GM12878 (cell line): ENCODE measurements around the gene TMED10. TPM values are rescaled to one million over a fixed set of nuclear protein-coding genes. Genes with fewer than 3 reads are reported as not detected.
A peak's percentile ranks its signal among the peaks of the same experiment; 100 is the strongest.

Experiments used
- ATF3 ChIP-seq: IDR thresholded peaks from 2 replicates; pipeline ENCODE4 v1.6.1; 2011; ENCODE audit warnings: low read depth, mild to moderate bottlenecking, low read length, moderate library complexity, borderline replicate concordance; ENCODE audit errors: extremely low read depth
- BACH1 ChIP-seq: fragments of 450-650 bp; IDR thresholded peaks from 2 replicates; pipeline ENCODE4 v1.6.1; 2017; ENCODE audit warnings: mild to moderate bottlenecking, borderline replicate concordance
- BCL3 ChIP-seq: IDR thresholded peaks from 2 replicates; pipeline ENCODE4 v1.6.1; 2011; ENCODE audit warnings: borderline replicate concordance, low read depth, mild to moderate bottlenecking, moderate library complexity, low read length; ENCODE audit not compliant: insufficient read depth, poor library complexity, severe bottlenecking
- CHD4 ChIP-seq: fragments of 200-600 bp; sonication (generic); IDR thresholded peaks from 2 replicates; pipeline ENCODE4 v1.6.1; 2016; ENCODE audit warnings: mild to moderate bottlenecking
- DPF2 ChIP-seq: fragments of 450-650 bp; IDR thresholded peaks from 2 replicates; pipeline ENCODE4 v1.6.1; 2017; ENCODE audit warnings: mild to moderate bottlenecking
- E2F8 ChIP-seq: fragments of 450-650 bp; IDR thresholded peaks from 2 replicates; pipeline ENCODE4 v1.6.1; 2018; ENCODE audit warnings: mild to moderate bottlenecking, low read depth, moderate library complexity; ENCODE audit not compliant: partially characterized antibody
- EGR1 ChIP-seq, 2 experiments: IDR thresholded peaks; 1 replicate in 1 of 2; 2 replicates in 1 of 2; pipeline ENCODE4 v1.6.1; 2011 to 2012; ENCODE audit warnings: low read depth in 2 of 2, low read length in 2 of 2, borderline replicate concordance in 1 of 2, mild to moderate bottlenecking in 1 of 2, moderate library complexity in 1 of 2
- IKZF2 ChIP-seq, 2 experiments: fragments of 450-650 bp; IDR thresholded peaks; 2 replicates each; pipeline ENCODE4 v1.6.1; 2017; ENCODE audit warnings: mild to moderate bottlenecking in 2 of 2, moderate library complexity in 2 of 2
- IRF3 ChIP-seq: fragments of 450-650 bp; IDR thresholded peaks from 2 replicates; pipeline ENCODE4 v1.6.1; 2014; ENCODE audit warnings: mild to moderate bottlenecking
- MEF2B ChIP-seq: fragments of 450-650 bp; IDR thresholded peaks from 2 replicates; pipeline ENCODE4 v1.6.1; 2018; ENCODE audit warnings: mild to moderate bottlenecking, moderate library complexity; ENCODE audit not compliant: partially characterized antibody, poor library complexity, severe bottlenecking
- MYC ChIP-seq: IDR thresholded peaks from 2 replicates; pipeline ENCODE4 v1.6.1; 2011; ENCODE audit warnings: mild to moderate bottlenecking, low read length, moderate library complexity, inconsistent platforms; ENCODE audit not compliant: insufficient read depth, insufficient replicate concordance, insufficient read length, severe bottlenecking
- PKNOX1 ChIP-seq: fragments of 450-650 bp; IDR thresholded peaks from 2 replicates; pipeline ENCODE4 v1.6.1; 2016; ENCODE audit warnings: mild to moderate bottlenecking
- POLR2A ChIP-seq: IDR thresholded peaks from 2 replicates; pipeline ENCODE4 v1.6.1; 2011; ENCODE audit warnings: low read depth, mild to moderate bottlenecking, low read length
- POU2F2 ChIP-seq: IDR thresholded peaks from 3 replicates; pipeline ENCODE4 v1.6.1; 2011; ENCODE audit warnings: low read depth, mild to moderate bottlenecking, low read length, borderline replicate concordance
- RAD21 ChIP-seq: IDR thresholded peaks from 2 replicates; pipeline ENCODE4 v1.6.1; 2011; ENCODE audit warnings: mild to moderate bottlenecking, low read depth, low read length, moderate library complexity; ENCODE audit not compliant: insufficient read depth
- SRF ChIP-seq, 2 experiments: IDR thresholded peaks; 2 replicates each; pipeline ENCODE4 v1.6.1; 2011; ENCODE audit warnings: low read depth in 2 of 2, low read length in 2 of 2, mild to moderate bottlenecking in 1 of 2, moderate library complexity in 1 of 2
- SUPT20H ChIP-seq: IDR thresholded peaks from 2 replicates; pipeline ENCODE4 v1.6.1; 2011; ENCODE audit warnings: low read depth, mild to moderate bottlenecking, low read length, moderate library complexity, borderline replicate concordance; ENCODE audit not compliant: control insufficient read depth
- TAF1 ChIP-seq: IDR thresholded peaks from 2 replicates; pipeline ENCODE4 v1.6.1; 2011; ENCODE audit warnings: mild to moderate bottlenecking, low read depth, low read length, borderline replicate concordance
- YBX1 ChIP-seq: fragments of 450-650 bp; IDR thresholded peaks from 2 replicates; pipeline ENCODE4 v1.6.1; 2016; ENCODE audit warnings: antibody characterized with exemption
- polyA plus RNA-seq, 11 experiments: library from polyadenylated mRNA; depleted of rRNA in 4 of 11; unstranded in 6 of 11; stranded (reverse) in 5 of 11; fragments of >200 nt; fragmentation: Nextera tagmentation in 4 of 11; fragmentation: Illumina TruSeq in 1 of 11; extraction: Ambion mirVana in 4 of 11; extraction: Trizol in 1 of 11; gene quantifications; 1 replicate in 1 of 11; 2 replicates in 10 of 11; pipeline versions ENCODE4 v1.2.1 to v1.2.3, GENCODE V29; 2011 to 2016; ENCODE audit warnings: inconsistent platforms in 2 of 11, missing spikeins in 2 of 11, low read depth in 1 of 11
- total RNA-seq, 4 experiments: library from RNA; depleted of rRNA in 3 of 4; stranded (reverse); fragments of >200 nt in 3 of 4; fragmentation: Illumina TruSeq in 1 of 4; extraction: Trizol in 1 of 4; gene quantifications; 2 replicates each; pipeline versions ENCODE4 v1.2.1 to v1.2.3, GENCODE V29; 2013 to 2021
- TF ChIP-seq, protein P1 (sequence below): fragments of 450-650 bp; conservative IDR thresholded peaks from 2 replicates; pipeline ENCODE4 v1.6.1; 2017; ENCODE audit warnings: mild to moderate bottlenecking, moderate library complexity

TMED10 gene
- total and polyA plus RNA-seq, 10 of the 15 experiments (the other 5 are each of a cell fraction or from before 2014, with no cell fraction given): 99.8 to 270 (median 180) TPM

GRCh38 chr14:75176142-75176820, at the start of gene TMED10 (continued):
- TF ChIP-seq SRF (IDR thresholded peaks at IDR 0.05; ENCODE audit: low read depth in 2 of 2, low read length in 2 of 2): peak in 1 of 2 experiments; percentile 93; a peak in 2 of 4 replicates
- TF ChIP-seq BACH1: peak; percentile 16; the same call in 1 of the 2 replicates
- peak; percentile 83 for TF ChIP-seq DPF2
- TF ChIP-seq EGR1 (IDR thresholded peaks at IDR 0.05; ENCODE audit: borderline replicate concordance in 1 of 2, low read depth in 2 of 2, low read length in 2 of 2): peak; percentile 31 to 90
- TF ChIP-seq POLR2A: peak; percentile 92
- TF ChIP-seq E2F8: peak; percentile 91
- TF ChIP-seq BCL3: no peak
- TF ChIP-seq TAF1: peak; percentile 66
- TF ChIP-seq MYC: no peak
- peak; percentile 83; the same call in 1 of the 2 replicates for TF ChIP-seq ATF3
- TF ChIP-seq RAD21: no peak; the same call in 1 of the 2 replicates
- no peak for TF ChIP-seq CHD4
- no peak for TF ChIP-seq YBX1
- no peak; the same call in 2 of the 3 replicates for TF ChIP-seq POU2F2
- no peak for TF ChIP-seq SUPT20H
- TF ChIP-seq, protein P1, sequence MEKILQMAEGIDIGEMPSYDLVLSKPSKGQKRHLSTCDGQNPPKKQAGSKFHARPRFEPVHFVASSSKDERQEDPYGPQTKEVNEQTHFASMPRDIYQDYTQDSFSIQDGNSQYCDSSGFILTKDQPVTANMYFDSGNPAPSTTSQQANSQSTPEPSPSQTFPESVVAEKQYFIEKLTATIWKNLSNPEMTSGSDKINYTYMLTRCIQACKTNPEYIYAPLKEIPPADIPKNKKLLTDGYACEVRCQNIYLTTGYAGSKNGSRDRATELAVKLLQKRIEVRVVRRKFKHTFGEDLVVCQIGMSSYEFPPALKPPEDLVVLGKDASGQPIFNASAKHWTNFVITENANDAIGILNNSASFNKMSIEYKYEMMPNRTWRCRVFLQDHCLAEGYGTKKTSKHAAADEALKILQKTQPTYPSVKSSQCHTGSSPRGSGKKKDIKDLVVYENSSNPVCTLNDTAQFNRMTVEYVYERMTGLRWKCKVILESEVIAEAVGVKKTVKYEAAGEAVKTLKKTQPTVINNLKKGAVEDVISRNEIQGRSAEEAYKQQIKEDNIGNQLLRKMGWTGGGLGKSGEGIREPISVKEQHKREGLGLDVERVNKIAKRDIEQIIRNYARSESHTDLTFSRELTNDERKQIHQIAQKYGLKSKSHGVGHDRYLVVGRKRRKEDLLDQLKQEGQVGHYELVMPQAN: peak; percentile 92
- peak; percentile 37 to 38; a peak in 2 of 4 replicates for TF ChIP-seq IKZF2 (IDR thresholded peaks at IDR 0.05)
- no peak for TF ChIP-seq IRF3
- no peak for TF ChIP-seq MEF2B
- no peak for TF ChIP-seq PKNOX1
